GM19193 (cell line): Measurements from ENCODE around the gene CERCAM.

Experiments
- POLR2A ChIP-seq: IDR thresholded peaks from 4 replicates; pipeline ENCODE4 v1.6.1; 2011; ENCODE audit not compliant: insufficient read depth, insufficient read length; ENCODE audit errors: extremely low read depth

Gene CERCAM

GRCh38 chr9:128421482-128421996, 882 bp downstream of the CERCAM start:
- no peak for TF ChIP-seq POLR2A

GRCh38 chr9:128422783-128423150, 2.1 kb downstream of the CERCAM start:
- TF ChIP-seq POLR2A: no peak

- no peak for TF ChIP-seq POLR2A
Measured at GRCh38 chr9:128424268-128424780, 3.7 kb downstream of the CERCAM start.

GRCh38 chr9:128428644-128429512, 8.2 kb downstream of the CERCAM start:
- TF ChIP-seq POLR2A: no peak

- TF ChIP-seq POLR2A: no peak
Measured at GRCh38 chr9:128429513-128430086, 8.9 kb downstream of the CERCAM start.

- TF ChIP-seq POLR2A: no peak
Measured at GRCh38 chr9:128431207-128431606, 10.6 kb downstream of the CERCAM start.

GRCh38 chr9:128434340-128434739, 13.7 kb downstream of the CERCAM start:
- TF ChIP-seq POLR2A: no peak

- no peak for TF ChIP-seq POLR2A
Measured at GRCh38 chr9:128435611-128436010, 15.0 kb downstream of the CERCAM start.

- TF ChIP-seq POLR2A: no peak
Measured at GRCh38 chr9:128438343-128439109, 17.9 kb downstream of the CERCAM start.

- no peak for TF ChIP-seq POLR2A
Measured at GRCh38 chr9:128439273-128439672, 18.6 kb downstream of the CERCAM start.

- no peak for TF ChIP-seq POLR2A
Measured at GRCh38 chr9:128442150-128442549, 21.5 kb downstream of the CERCAM start.

- TF ChIP-seq POLR2A: no peak
Measured at GRCh38 chr9:128448746-128449145, 28.1 kb downstream of the CERCAM start.

- no peak for TF ChIP-seq POLR2A
Measured at GRCh38 chr9:128454991-128455390, 34.3 kb downstream of the CERCAM start.

GRCh38 chr9:128455849-128456612, 35.4 kb downstream of the CERCAM start, which contains the start of gene ODF2:
Gene ODF2 (plus strand): TSS chr9:128456006. CDS start chr9:128456092, 86 bp downstream.
- TF ChIP-seq POLR2A: peak; percentile 86
